HL-60/S4 treated with retinoic acid at 250 ng/mL for 4 days and 3 days (cell line): ENCODE results near the gene TPSD1.
"Not testable (repeated sequence)": the region's sequence is repeated elsewhere in the genome, so short reads cannot be mapped to it uniquely, and the experiment has no call there.

ENCODE experiments used
- in situ Hi-C: fragments of 300-500 bp; cut with MboI; formaldehyde crosslinking; loops from 2 replicates; pipeline ENCODE4 v1.7.0; 2022; ENCODE audit warnings: low sequenced_read_pairs

TPSD1 gene

DNA sequence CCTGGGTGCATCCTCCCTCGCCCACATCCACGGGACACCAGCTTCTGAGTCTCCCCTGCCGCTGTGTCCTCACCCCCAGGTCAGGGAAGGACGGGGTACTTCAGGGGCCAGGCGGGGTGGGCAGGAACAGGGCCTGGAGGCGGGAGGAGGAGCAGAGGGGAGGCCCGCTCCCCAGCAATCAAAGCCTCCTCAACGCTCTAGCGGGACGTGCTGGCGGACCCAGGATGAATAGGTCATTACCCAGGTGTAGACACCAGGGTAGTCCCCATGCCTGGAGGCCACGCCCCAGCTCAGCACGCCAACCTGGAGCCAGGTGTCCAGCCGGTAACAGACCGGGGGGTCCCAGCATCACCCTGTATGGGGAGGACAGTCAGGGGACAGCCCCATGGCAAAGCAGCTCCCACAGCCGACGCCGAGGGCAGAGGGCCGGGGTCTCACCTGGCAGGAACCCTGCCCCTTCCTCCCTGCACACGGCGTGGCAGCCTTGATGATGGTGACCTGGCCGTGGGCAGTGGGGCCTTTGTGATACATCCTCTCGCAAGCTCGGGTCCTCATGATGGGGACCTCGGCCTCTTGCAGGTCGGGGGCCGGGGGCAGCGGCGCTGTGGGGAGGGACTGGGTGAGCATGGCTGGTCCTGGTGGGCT, 24.2 kb downstream of the TPSD1 start:
- in situ Hi-C loops: no loop called here

DNA sequence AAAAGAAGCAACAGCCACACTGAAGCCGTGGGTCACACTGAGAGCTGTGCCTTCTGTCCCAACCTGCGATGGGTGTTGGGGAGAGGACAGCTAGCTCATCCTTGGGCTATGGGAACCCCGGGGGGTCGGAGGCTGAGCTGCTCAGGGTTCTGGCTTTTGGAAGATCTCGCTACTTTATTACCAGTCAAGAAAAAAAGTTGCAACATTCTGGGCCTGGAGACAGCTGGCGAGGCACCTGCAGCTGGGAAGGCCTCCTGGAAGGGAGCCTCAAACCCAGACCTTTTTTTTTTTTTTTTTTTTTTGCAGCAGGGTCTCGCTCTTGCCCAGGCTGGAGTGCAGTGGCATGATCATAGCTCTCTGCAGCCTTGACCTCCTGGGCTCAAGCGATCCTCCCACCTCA, 24.9 kb downstream of the TPSD1 start:
- in situ Hi-C loops: no loop called here

DNA sequence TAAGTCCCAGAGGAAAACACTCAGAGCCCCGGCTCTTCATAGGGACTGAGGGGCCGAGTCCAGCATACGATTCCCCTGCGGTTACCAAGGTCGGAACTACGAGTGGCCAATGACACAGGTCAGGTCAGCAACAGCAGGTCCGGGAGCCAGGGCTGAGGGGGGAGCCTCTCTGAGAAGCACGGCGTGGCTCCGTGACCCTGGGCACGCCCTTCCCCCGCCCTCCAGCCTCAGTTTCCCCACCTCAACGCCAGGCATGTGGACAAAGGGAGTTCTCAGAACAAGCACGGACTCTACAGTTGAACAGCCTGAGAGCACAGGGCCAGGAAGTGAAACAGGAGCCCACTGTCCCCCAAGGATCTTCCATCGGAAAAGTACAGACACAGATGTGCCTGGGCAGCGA, 25.6 kb downstream of the TPSD1 start:
- in situ Hi-C loops: no loop called here

DNA sequence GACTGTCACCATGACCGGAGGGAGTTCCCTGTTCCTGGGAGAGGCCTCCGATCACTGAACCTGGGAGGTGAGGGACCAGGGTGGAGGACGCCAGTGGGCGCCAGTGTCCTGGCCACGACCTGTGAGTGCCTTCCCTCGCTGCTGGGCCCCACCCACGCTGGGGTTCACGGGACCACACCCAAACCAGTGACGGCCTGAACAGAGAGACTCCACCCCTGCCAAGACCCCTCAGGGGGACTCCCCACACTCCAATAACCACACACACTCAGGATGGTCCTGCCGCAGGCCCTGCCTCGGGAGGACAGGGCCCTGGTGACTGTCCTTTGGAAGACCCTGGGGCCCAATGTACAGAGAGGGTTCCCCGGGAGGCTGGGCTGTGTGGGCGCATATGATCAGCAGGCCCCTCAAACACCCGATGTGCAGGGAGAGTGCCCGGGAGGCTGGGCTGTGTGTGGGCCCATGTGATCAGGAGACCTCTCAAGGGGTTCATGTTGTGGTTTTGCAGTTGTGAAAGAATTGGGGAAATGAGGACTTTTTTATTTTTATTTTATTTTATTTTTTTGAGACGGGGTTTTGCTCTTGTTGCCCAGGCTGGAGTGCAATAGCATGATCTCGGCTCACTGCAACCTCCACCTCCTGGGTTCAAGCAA, 26.6 kb downstream of the TPSD1 start:
- in situ Hi-C loops: no loop called here

DNA sequence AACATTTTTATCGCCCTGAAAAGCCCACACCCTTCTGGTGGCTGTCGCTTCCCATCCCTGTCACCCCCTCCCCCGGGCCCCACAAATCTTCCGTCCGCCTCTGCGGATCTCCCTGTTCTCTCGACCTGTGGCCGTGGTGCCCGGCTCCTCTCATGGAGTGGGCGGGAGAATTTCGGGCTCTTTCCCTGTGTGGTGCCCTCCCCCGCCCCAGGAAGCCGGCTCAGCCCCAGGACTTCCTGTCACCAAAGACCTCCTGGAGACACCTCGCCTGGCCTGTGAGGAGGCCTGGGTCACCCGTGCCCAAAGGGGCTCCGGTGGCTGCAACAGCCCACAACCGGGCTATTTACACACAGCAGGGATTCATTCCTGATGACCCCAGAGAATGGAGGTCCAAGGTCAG, 27.4 kb downstream of the TPSD1 start:
- in situ Hi-C loops: no loop called here

DNA sequence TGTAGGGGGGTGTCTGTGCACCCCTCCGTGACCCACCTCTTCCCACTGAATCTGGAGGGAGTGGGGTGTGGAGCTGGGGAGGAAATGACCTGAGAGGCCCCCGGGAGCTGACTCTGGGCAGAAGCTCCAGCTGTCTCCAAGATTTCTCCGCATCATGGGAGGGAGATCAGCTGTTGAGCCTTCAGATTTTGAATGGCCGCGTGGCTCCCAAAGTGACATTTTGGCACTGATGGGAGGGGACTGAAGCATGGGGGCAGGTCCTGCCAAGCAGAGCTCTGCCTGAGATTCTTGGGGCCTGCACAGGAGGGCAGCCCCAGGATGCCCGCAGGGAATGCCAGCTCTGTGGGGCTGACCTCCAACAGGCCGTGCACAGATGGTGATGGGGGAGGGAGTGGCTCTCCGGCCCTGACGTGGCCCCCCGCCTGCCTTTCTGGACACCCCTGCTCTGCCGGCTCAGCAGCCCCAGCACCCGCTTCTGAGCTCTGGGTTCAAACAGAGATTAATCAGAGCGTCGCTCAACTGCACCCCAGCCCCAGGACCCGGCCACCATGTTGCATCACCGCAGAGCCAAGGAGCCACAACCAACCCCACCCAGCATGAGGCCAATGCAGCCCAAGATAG, 28.2 kb downstream of the TPSD1 start:
- in situ Hi-C loops: no loop called here

DNA sequence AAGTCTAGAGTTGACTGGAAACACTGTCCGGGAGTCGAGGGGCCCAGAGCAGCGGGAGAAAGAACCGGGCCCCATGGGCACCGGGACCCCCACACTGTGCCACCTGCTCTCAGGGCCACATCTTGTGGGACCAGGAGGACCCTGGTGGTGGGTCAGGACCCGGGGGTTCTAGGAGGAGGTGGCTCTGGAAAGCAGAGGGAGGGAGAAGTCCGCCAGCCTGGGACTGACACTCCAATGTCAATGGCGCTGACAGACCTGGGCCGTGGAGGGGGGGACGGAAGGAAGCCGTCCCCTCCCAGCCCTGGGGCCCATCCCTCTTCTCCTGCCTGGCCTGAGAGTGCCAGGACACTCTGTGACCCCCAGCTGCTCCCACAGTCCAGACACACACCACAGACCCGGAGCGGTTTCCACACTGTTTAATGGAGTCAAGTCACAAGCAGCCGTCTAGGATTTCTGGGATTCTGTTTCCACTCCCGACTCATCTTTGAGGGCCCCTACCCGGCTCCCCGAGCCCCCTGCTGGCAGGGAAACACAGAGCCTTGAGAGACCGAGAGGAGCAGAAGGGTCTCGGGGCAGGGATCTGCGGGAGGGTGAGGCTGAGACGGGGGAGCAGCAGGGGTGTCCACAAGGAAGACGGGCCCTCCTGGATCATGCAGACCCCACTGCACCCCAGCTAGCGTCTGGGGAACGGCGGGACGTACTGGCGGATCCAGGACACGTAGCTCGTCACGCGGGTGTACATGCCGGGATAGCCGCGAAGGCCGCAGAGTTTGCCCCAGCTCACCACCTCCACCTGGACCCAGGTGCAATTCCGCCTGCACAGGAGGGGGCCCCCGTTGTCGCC, 30.0 kb downstream of the TPSD1 start:
- in situ Hi-C loops: no loop called here

DNA sequence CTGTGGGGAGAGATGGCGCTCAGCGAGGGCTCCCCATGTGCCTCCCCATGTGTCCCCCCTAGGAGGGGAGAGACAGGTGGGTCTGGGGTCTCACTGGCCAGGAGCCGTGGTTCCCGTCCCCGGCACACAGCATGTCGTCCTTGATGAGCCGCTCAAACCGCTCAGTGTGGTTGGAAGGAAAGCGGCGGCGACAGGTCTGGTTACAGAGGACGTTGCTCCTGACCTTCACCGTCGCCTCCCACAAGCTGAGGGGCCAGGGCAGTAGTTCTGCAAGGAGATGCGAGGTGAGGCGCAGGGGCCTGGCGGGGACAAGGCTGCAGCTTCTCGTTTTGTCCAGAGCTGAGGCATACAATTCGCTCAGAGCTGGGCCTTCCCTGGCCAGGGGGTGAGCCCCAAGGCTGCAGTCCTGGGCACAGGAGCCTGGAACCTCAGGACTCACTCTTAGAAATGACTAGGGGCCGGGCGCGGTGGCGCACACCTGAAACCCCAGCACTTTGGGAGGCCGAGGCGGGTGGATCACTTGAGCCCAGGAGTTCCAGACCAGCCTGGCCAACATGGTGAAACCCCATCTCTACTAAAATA, 30.7 kb downstream of the TPSD1 start:
- in situ Hi-C loops: no loop called here

DNA sequence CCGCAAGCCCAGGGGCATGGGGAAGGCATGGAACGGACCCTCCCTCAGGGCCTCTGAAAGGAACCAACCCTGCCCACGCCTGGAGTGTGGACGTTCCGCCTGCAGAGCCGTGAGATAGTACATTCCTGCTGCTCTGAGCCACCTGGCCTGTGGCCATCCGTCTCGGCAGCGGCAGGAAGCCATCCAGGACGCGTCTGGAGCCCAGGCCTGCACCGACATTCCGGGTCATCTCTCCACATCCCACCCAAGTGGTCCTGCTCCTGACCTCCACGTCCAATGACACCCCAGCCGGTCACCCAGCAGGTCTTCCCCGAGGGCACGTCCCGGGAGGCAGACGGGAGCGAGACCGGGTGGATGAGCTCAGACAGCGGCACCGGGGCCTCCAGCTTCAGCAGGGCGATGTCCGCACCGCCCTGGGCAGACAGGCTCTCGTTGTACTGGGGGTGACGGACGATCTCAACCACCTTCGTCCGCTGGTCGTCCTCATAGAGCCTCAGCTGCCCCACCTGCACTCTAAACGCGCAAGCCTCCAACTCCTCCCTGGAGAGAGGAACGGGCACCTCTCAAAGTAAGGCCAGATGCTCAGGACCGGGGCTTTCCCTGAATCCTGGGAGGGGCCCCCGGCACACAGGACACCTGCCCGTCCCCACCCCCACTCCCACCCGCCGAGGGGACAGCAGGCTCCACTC, 32.3 kb downstream of the TPSD1 start:
- in situ Hi-C loops: no loop called here

DNA sequence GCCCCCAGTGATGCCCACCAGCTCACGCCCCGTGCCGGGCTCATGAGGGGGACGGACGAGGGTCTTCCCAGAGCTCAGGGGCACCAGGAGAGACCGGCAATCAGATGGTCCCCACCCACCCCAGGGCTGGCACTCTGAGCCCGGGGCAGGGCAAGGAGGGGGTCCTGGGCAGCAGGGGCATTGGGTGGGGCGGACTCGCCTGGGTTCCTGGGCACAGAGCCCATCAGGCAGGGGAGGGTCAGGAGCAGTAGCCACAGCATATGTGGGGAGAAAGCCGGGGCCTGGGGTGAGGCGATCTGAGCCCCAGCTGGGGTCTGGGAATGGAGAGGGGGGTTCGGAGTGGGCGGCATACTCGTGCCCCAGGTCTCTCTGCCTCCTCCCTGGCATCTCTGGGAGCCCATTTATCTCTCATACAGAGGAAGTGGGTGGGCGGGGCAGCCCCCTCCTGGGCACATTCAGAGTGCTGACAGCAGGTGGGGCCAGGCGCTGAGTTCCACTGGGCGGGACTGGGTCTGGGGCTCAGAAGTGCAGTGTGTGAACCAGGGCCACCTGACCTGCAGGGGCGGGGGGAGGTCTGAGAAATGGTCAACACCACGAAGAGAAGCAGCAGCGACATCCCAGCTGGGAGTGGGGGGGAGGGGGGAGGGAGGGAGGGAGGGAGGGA, 33.1 kb downstream of the TPSD1 start:
- in situ Hi-C loops: no loop called here

DNA sequence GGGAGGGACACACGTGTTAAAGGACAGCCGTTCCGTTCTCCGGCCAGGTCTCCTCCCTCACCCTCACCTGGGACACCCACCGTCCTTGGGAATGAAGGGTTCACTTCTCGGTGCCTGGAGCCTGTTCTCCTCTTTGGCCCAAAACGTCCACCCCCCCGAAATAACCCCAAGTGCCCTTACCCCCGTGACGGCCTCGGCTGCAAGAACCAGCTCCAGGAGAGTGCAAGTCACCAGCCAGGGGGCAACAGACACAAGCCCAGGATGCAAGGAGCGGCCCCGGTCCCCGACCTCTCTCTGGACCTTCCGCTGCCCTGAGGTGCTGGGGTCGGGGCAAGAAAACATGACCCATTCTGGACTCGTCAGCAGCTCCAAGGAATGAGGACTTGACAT, 33.6 kb downstream of the TPSD1 start:
- in situ Hi-C loops: no loop called here

DNA sequence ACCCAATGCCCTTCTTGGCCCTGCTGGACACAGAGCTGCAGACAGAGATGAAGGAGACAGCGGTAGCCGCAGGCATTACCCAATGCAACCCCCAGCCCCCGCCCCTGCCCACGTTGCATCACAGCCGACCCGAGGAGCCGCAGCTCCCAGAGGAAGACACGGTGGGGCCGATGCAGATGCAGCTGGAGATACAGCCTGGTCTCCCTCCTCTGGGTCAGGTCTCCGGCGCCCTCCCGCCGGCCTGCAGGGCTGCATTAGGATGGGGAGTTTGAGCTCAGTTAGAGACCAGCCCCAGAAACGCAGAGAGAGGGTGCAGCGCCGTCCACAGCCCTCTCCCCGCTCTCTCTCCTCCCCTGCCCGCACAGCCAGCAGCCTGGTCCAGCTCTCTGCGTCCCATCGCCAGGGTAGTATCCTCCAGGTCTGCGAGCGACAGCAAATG, 34.2 kb downstream of the TPSD1 start:
- in situ Hi-C loops: no loop called here

DNA sequence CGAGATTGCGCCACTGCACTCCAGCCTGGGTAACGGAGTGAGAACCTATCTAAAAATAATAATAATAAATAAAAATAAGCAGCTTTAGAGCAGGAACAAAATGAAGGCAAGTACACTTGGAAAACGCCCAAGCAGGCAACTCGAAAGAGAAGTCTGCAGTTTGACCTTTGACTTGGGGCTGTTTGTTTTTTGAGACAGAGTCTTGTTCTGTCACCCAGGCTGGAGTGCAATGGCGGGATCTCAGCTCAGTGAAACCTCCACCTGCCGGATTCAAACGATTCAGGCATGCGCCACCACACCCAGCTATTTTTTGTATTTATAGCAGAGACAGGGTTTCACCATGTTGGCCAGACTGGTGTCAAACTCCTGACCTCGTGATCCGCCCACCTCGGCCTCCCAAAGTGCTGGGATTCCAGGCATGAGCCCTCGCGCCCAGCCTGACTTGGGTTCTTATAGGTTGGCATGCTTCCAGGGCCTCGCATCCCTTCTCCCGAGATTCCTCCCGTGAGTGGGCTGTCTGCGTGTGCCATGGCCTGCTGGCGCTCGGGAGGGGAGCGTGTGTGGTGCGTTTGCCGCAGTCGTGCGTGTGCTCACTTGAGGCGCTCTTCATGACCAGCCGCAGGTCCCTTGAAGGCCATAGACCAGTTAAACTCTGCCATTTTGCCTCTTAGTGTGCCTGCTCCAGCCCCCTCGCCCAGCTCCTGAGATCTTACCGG, 35.1 kb downstream of the TPSD1 start:
- in situ Hi-C loops: no loop called here

DNA sequence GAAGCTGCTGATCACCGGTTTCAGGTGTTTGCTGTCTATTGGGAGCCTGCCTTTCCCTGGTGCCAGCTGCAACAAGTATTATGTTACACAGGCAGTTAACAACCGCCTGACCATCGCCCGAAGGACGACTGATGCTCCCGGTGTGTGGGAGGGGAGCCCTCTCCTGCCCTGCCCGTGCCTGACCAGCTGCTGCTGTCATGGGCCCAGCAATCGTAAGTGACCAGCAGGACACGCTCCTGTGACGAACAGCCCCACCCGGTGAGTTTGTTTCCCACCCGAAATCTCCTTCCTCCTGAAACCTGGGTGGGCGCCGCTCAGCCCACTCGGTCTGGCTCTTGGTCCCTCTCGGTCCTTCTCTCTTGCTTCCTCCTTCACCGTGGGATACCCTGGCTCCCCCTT, 35.7 kb downstream of the TPSD1 start:
- in situ Hi-C loops: no loop called here

DNA sequence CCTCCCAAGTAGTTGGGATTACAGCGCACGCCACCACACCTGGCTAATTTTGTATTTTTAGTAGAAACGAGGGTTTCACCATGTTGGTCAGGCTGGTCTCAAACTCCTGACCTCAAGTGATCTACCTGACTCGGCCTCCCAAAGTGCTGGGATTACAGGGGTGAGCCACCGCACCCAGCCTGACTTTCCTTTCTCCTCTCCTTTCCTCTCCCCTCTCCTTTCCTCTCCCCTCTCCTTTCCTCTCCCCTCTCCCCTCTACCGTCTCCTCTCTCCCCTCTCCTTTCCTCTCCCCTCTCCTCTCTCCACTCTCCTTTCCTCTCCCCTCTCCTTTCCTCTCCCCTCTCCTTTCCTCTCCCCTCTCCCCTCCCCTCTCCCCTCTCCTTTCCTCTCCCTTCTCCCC, 36.3 kb downstream of the TPSD1 start:
- in situ Hi-C loops: not testable (repeated sequence)

DNA sequence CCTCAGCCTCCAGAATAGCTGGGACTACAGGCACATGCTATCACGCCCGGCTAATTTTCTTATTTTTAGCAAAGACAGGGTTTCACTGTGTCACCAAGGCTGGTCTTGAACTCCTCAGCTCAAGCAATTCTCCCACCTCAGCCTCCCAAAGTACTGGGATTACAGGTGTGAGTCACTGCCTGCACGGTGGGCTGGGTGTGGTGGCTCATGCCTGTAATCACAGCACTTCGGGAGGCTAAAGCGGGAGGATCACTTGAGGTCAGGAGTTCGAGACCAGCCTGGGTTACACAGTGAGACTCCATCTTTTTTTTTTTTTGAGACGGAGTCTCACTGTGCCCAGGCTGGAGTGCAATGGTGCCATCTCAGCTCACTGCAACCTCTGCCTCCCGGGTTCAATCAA, 36.9 kb downstream of the TPSD1 start:
- in situ Hi-C loops: not testable (repeated sequence)

DNA sequence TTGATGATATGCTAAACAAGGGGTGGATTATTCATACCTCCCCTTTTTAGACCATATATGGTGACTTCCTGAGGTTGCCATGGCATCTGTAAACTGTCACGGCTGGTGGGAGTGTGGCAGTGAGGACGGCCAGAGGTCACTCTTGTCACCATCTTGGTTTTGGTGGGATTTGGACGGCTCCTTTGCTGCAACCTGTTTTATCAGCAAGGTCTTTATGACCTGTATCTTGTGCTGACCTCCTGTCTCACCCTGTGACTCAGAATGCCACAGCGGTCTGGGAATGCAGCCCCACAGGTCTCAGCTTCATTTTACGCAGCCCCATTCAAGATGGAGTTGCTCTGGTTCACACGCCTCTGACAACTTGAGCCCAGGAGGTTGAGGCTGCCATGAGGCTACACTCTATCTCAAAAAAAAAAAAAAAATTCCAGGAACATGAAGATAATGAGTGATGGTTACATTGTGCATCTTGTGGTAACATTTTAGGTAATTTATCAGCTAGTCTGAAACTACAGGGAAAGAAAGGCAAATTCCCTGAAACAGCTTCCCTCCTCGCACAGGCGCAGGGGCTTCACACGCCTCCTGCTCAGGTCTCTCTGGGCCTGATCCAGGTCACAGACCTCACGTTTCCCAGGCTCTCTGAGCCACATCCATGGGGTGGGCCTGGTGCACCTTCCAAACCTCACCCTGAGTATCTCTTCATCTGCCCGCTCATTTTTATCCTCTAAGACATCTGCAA, 38.2 kb downstream of the TPSD1 start:
- in situ Hi-C loops: no loop called here

DNA sequence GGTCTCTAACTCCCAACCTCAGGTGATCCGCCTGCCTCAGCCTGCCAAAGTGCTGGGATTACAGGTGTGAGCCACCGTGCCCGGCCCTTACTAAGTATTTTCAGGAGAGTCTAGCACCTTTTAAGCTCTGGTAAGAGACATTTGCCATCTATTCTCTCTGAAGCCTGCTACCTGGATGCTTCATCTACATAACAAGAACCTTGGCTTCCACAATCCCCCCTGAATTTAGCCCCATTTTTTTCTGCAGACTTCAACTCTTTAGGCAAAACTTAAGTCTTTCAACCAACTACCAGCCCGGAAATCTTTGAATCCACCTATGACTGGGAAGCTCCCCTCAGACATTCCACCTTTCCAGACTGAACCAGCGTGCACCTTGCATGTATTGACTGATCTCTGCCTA, 39.6 kb downstream of the TPSD1 start:
- in situ Hi-C loops: no loop called here

DNA sequence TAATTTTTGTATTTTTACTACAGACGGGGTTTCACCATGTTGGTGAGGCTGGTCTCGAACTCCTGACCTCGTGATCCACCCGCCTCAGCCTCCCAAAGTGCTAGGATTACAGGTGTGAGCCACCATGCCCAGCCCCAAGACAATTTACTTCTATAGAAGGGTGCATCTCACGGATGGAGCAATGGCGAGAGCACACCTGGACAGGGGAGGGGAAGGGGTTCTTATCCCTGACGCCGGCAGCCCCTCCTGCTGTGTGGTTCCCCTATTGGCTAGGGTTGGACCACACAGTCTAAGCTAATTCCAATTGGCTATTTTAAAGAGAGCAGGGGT, 40.8 kb downstream of the TPSD1 start:
- in situ Hi-C loops: not testable (repeated sequence)
